Ishikawa (cell line): ENCODE measurements around the gene TREX2.

Experiments
- CEBPB ChIP-seq: IDR thresholded peaks from 2 replicates; pipeline ENCODE4 v1.6.1; 2012
- CREB1 ChIP-seq: IDR thresholded peaks from 2 replicates; pipeline ENCODE4 v1.6.1; 2012; ENCODE audit warnings: low read depth
- EGR1 ChIP-seq: IDR thresholded peaks from 2 replicates; pipeline ENCODE4 v1.6.1; 2012
- EP300 ChIP-seq: IDR thresholded peaks from 2 replicates; pipeline ENCODE4 v1.6.1; 2012; ENCODE audit warnings: borderline replicate concordance
- FOXM1 ChIP-seq: IDR thresholded peaks from 2 replicates; pipeline ENCODE4 v1.6.1; 2012; ENCODE audit warnings: low read depth, borderline replicate concordance
- NFIC ChIP-seq: IDR thresholded peaks from 2 replicates; pipeline ENCODE4 v1.6.1; 2012
- RAD21 ChIP-seq: IDR thresholded peaks from 2 replicates; pipeline ENCODE4 v1.6.1; 2012; ENCODE audit warnings: low read depth
- TAF1 ChIP-seq: IDR thresholded peaks from 2 replicates; pipeline ENCODE4 v1.6.1; 2012; ENCODE audit warnings: low read depth, mild to moderate bottlenecking
- TCF12 ChIP-seq: IDR thresholded peaks from 2 replicates; pipeline ENCODE4 v1.6.1; 2012; ENCODE audit warnings: low read depth
- TEAD4 ChIP-seq: IDR thresholded peaks from 2 replicates; pipeline ENCODE4 v1.6.1; 2012
- YY1 ChIP-seq: IDR thresholded peaks from 2 replicates; pipeline ENCODE4 v1.6.1; 2012; ENCODE audit warnings: low read depth
- ZBTB7A ChIP-seq: IDR thresholded peaks from 2 replicates; pipeline ENCODE4 v1.6.1; 2012; ENCODE audit warnings: low read depth
- TF ChIP-seq, protein P1 (sequence below): IDR thresholded peaks from 2 replicates; pipeline ENCODE4 v1.6.1; 2012
- TF ChIP-seq, protein P2 (sequence below): IDR thresholded peaks from 2 replicates; pipeline ENCODE4 v1.6.1; 2012; ENCODE audit warnings: low read depth, mild to moderate bottlenecking
- TF ChIP-seq, protein P3 (sequence below): IDR thresholded peaks from 2 replicates; pipeline ENCODE4 v1.6.1; 2012

The TREX2 gene

DNA sequence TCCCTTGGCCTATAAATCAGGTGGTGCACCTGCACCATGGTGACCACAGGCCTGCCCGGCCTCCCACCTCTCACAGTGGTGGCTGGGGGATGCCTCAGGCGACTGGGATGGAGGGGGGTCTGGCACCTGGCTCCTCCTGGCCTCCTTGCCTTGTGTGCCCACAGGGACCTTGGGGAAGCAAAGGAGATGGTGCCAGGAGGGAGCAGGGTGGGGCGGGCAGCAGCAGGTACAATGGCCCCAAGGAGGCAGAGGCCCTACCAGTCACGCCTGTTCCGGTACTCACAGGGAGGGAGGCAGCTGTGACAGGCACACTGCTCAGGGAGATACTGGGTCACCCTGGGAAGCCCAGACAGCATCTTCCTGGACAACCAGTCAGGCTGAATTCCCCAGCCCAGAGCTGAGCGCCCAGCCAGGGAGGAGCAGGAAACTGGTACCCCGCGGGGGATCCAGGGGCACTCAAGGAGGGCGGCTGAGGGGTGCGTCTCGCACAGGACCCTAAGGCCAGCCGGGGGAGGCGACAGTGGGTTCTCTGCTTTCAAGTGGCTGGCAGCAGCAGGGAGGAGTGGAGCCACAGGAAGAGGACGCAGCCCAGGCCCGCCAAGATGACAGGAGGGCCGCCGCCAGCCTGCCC, 1.2 kb upstream of the TREX2 start:
- TF ChIP-seq, protein P1, sequence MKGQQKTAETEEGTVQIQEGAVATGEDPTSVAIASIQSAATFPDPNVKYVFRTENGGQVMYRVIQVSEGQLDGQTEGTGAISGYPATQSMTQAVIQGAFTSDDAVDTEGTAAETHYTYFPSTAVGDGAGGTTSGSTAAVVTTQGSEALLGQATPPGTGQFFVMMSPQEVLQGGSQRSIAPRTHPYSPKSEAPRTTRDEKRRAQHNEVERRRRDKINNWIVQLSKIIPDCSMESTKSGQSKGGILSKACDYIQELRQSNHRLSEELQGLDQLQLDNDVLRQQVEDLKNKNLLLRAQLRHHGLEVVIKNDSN: no peak
- TF ChIP-seq TCF12 (no peak), CEBPB (no peak)
- TF ChIP-seq, protein P2, sequence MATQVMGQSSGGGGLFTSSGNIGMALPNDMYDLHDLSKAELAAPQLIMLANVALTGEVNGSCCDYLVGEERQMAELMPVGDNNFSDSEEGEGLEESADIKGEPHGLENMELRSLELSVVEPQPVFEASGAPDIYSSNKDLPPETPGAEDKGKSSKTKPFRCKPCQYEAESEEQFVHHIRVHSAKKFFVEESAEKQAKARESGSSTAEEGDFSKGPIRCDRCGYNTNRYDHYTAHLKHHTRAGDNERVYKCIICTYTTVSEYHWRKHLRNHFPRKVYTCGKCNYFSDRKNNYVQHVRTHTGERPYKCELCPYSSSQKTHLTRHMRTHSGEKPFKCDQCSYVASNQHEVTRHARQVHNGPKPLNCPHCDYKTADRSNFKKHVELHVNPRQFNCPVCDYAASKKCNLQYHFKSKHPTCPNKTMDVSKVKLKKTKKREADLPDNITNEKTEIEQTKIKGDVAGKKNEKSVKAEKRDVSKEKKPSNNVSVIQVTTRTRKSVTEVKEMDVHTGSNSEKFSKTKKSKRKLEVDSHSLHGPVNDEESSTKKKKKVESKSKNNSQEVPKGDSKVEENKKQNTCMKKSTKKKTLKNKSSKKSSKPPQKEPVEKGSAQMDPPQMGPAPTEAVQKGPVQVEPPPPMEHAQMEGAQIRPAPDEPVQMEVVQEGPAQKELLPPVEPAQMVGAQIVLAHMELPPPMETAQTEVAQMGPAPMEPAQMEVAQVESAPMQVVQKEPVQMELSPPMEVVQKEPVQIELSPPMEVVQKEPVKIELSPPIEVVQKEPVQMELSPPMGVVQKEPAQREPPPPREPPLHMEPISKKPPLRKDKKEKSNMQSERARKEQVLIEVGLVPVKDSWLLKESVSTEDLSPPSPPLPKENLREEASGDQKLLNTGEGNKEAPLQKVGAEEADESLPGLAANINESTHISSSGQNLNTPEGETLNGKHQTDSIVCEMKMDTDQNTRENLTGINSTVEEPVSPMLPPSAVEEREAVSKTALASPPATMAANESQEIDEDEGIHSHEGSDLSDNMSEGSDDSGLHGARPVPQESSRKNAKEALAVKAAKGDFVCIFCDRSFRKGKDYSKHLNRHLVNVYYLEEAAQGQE: no peak
- TF ChIP-seq, protein P3, sequence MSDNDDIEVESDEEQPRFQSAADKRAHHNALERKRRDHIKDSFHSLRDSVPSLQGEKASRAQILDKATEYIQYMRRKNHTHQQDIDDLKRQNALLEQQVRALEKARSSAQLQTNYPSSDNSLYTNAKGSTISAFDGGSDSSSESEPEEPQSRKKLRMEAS: no peak

DNA sequence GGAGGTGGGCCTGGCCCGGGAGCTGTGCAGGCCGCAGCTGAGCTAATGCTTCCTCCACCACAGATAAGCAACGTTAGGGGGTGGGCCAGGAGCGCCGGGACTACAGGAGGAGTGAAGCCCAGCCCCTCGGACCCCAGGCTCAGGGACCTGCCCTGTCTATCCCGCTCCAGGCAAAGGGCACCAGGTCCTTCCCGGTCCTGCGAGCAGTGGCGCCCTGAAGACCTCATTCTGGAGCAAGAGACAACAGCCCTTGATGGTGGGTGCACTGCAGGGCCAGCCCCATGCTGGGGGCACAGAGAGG, 730 bp upstream of the TREX2 start:
- no peak for TF ChIP-seq EGR1

DNA sequence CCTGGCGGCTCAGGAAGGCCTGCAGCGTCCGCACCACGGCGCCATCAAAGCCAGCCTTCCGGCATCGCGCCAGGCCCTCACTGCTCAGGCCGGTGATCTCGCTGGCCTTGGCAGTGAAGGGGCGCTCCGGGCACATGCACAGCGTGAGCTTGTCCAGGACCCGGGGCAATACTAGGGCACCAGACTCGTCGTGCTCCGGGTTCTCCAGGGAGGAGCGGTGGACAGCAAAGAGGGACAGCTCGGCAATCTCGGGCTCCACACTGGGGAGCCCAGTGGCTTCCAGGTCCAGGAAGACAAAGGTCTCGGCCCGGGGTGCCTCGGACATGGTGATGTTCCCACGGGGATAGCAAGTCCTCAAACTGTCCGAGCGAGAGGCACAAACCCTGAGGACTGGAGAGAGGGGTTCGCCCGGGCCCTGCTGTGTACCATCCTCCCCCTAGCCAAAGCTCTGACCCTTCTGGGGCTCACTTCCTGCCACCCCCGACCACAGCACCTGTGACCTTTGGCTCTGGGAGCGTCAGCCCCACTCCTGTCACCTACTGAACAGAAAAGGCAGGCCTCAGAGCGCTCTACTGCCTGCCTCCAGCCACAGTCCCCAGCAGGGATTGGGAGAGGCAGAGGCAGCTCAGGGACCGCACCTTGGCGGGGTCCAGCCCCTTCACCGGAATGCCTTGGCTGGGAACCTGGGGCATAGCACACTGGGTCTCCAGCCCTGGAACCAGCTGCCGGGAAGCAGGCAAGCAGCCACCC, 575 bp downstream of the TREX2 start:
- TF ChIP-seq, protein P2: no peak
- TF ChIP-seq ZBTB7A: no peak
- no peak for TF ChIP-seq TEAD4
- TF ChIP-seq, protein P3: no peak
- no peak for TF ChIP-seq FOXM1
- no peak for TF ChIP-seq CREB1
- TF ChIP-seq, protein P1: no peak
- no peak for TF ChIP-seq NFIC
- TF ChIP-seq TCF12: no peak
- no peak for TF ChIP-seq EP300

DNA sequence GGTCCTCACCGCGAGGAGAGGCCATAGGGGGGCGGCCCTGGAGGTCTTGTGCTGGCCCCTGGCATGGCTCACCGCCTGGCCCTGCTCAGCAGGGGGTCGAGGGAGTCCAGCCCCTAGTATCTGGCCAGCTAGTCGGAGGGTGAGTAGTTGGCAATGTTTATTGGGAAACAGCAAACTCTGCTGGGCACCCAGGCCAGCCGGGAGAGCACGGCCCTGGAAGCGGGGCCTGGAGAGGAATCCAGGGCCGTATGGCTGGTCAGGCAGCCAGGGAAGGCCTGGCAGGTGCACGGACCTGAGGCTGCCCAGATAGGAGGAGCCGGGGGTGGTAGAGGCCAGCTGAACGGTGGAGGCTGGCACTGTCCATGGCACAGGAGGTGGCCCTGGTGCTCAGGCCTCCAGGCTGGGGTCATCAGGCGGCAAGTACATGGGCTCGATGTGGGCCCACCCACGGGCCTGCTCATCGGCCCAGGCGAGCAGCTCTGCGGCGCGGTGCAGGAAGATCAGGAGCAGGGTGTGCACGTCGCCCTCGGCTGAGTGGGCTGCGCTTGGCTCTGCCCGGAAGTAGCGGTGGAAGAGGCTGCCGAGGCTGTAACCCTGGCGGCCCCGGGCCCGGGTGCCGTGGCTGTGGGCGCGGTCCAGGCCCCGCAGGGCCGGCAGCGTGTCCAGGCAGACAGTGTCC, 1.4 kb downstream of the TREX2 start:
- TF ChIP-seq ZBTB7A (no peak), YY1 (no peak), TEAD4 (no peak), TCF12 (no peak), CEBPB (no peak)
- TF ChIP-seq, protein P3: no peak

DNA sequence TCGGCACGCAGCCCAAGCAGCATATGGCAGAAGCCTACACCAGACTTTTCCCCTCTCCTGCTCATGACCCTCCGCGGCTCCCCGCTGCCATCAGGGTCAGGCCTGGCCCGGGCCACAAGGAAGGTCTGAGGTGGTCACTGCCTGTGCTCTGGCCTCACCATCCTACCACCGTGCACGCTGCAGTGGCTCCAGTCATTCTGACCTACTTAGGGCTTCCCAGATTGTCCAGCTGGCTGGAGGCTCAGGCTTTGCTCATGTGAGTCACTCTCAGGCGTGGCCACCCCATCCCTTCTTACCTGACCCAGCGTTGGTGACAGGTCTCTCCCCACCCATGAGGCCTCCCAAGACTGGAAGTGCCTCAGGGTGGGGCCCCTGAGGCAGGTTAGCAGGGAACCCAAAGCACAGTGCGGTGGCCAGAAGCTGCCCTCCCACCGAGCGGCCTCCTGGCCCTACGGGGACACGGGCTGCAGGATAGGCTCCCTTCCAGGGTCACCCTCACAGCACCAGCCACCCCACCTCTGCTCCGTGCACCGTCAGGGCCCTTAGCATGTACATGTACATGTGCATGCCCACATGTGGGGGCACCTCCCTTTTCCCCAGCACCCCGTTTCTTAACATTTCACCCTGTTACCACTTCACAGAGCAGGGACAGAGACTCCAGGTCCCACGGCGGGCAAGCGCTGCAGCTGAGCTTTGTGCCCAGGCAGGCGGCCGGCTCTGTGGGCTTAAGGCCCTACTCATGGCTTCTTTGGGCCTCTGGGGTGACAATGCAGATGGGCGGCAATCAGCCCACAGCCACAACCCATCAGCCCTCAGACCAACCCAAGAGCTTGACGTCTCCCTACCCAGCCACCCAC, 2.2 kb downstream of the TREX2 start:
- TF ChIP-seq FOXM1 (no peak), CEBPB (no peak), CREB1 (no peak), TAF1 (no peak), NFIC (no peak), RAD21 (no peak), TCF12 (no peak)
- TF ChIP-seq, protein P1: no peak
